ENCODE data around the gene DEFB124.
A peak's percentile ranks its signal among the peaks of the same experiment; 100 is the strongest.
"Not testable (repeated sequence)": the region's sequence is repeated elsewhere in the genome, so short reads cannot be mapped to it uniquely, and the experiment has no call there.

DEFB124 gene

GRCh38 chr20:31474758-31475427 lies at the start of gene DEFB124, which contains the start of gene REM1:
TSS of gene DEFB124 (minus strand) at chr20:31475127. CDS start at chr20:31473013, 2,114 bp downstream.
TSS of gene REM1 (plus strand) at chr20:31475288. CDS start at chr20:31476446, 1,158 bp downstream.
- DNase-seq: no peak

- no peak for DNase-seq
Measured at GRCh38 chr20:31523361-31524283, 48.7 kb upstream of the DEFB124 start.

- DNase-seq: no peak
Measured at GRCh38 chr20:31522731-31523130, 47.8 kb upstream of the DEFB124 start.

- not testable (repeated sequence) for DNase-seq
Measured at GRCh38 chr20:31521267-31521666, 46.3 kb upstream of the DEFB124 start.

- no peak for DNase-seq
Measured at GRCh38 chr20:31517373-31517772, 42.4 kb upstream of the DEFB124 start.

- DNase-seq: no peak
Measured at GRCh38 chr20:31516651-31517050, 41.7 kb upstream of the DEFB124 start.

GRCh38 chr20:31516166-31516565 lies 41.2 kb upstream of the DEFB124 start:
- DNase-seq: no peak

GRCh38 chr20:31515775-31516107 lies 40.8 kb upstream of the DEFB124 start:
- DNase-seq: no peak

GRCh38 chr20:31515072-31515774 lies 40.3 kb upstream of the DEFB124 start:
- DNase-seq: no peak

- DNase-seq: peak; percentile 71
Measured at GRCh38 chr20:31514154-31515071, 39.5 kb upstream of the DEFB124 start, which contains the start of gene HM13. TSS of gene HM13 (plus strand) at chr20:31514442. CDS start at chr20:31514552, 110 bp downstream.

GRCh38 chr20:31508517-31509244 lies 33.8 kb upstream of the DEFB124 start:
- DNase-seq: no peak

GRCh38 chr20:31505903-31506302 lies 31.0 kb upstream of the DEFB124 start:
- no peak for DNase-seq

- peak; percentile 12 for DNase-seq
Measured at GRCh38 chr20:31502884-31503673, 28.2 kb upstream of the DEFB124 start.

GRCh38 chr20:31500527-31500926 lies 25.6 kb upstream of the DEFB124 start:
- DNase-seq: no peak

- DNase-seq: no peak
Measured at GRCh38 chr20:31497838-31498540, 23.1 kb upstream of the DEFB124 start.

GRCh38 chr20:31496761-31497295 lies 21.9 kb upstream of the DEFB124 start:
- DNase-seq: no peak

GRCh38 chr20:31494131-31494530 lies 19.2 kb upstream of the DEFB124 start:
- no peak for DNase-seq

GRCh38 chr20:31490752-31491151 lies 15.8 kb upstream of the DEFB124 start:
- DNase-seq: no peak

- no peak for DNase-seq
Measured at GRCh38 chr20:31489152-31489551, 14.2 kb upstream of the DEFB124 start.

GRCh38 chr20:31488115-31488514 lies 13.2 kb upstream of the DEFB124 start:
- no peak for DNase-seq
